Panc1 (cell line): Measurements from ENCODE around the gene BCL11B. TPM values are rescaled to one million over a fixed set of nuclear protein-coding genes. Genes with fewer than 3 reads are reported as not detected.

Source experiments
- ATAC-seq: fragments of 200-7000 bp; cut with Tn5 transposase; 2 replicates; pipeline ENCODE4 v1.9.1; 2020; ENCODE audit warnings: mild to moderate bottlenecking, moderate library complexity
- BruUV-seq: library from RNA; stranded (reverse); fragments of 400-500 nt; replicated peaks from 2 replicates; lab custom pipeline; 2021; lab: Mats Ljungman, UMichigan
- CTCF ChIA-PET: fragments of 300-600 bp; sonication (Branson Sonifier 250); formaldehyde crosslinking; loops from one replicate; lab custom pipeline; 2022; ENCODE audit warnings: antibody characterized with exemption; lab: Charles Lee
- POLR2A ChIA-PET: fragments of 300-600 bp; sonication (Branson Sonifier 250); formaldehyde crosslinking; loops from one replicate; lab custom pipeline; 2022; ENCODE audit warnings: antibody characterized with exemption; lab: Charles Lee
- DNase-seq: peaks from one replicate; pipeline ENCODE4 v3.0.0-alpha.2; 2010; ENCODE audit warnings: low read depth, low spot score
- H3K27ac ChIP-seq: 2 replicates; pipeline ENCODE4 v1.5.1; 2011; ENCODE audit warnings: mild to moderate bottlenecking, low read length, inconsistent platforms
- H3K27me3 ChIP-seq: fragments of 200-500 bp; sonication (Bioruptor generic); 2 replicates; pipeline ENCODE4 v1.6.0; 2014; ENCODE audit warnings: low read length, inconsistent platforms; ENCODE audit not compliant: control insufficient read depth, insufficient read depth
- H3K36me3 ChIP-seq: fragments of 200-500 bp; sonication (Bioruptor generic); 2 replicates; pipeline ENCODE4 v1.5.1; 2014; ENCODE audit warnings: inconsistent platforms, mild to moderate bottlenecking, low read length, moderate library complexity; ENCODE audit not compliant: control insufficient read depth, insufficient read depth
- H3K4me1 ChIP-seq: 2 replicates; pipeline ENCODE4 v1.5.1; 2011; ENCODE audit warnings: inconsistent platforms, mild to moderate bottlenecking, low read length, moderate library complexity; ENCODE audit not compliant: control insufficient read depth, insufficient read depth
- H3K4me3 ChIP-seq, 2 experiments: 2 replicates each; pipeline ENCODE4 v1.5.1; 2011 to 2012; ENCODE audit warnings: low read depth in 2 of 2, low read length in 2 of 2, mild to moderate bottlenecking in 2 of 2, inconsistent platforms in 1 of 2, moderate library complexity in 1 of 2
- H3K9me3 ChIP-seq: fragments of 200-500 bp; sonication (Bioruptor generic); 2 replicates; pipeline ENCODE4 v1.5.1; 2014; ENCODE audit warnings: low read depth, mild to moderate bottlenecking, inconsistent platforms, low read length, moderate library complexity; ENCODE audit not compliant: control insufficient read depth, insufficient read depth
- CTCF ChIP-seq: fragments of 450-650 bp; IDR thresholded peaks from 2 replicates; pipeline ENCODE4 v1.5.1; 2017; ENCODE audit warnings: mild to moderate bottlenecking
- POLR2AphosphoS5 ChIP-seq: IDR thresholded peaks from 2 replicates; pipeline ENCODE4 v1.6.1; 2012; ENCODE audit warnings: mild to moderate bottlenecking, low read depth, low read length, moderate library complexity
- REST ChIP-seq, 2 experiments: IDR thresholded peaks; 2 replicates each; pipeline ENCODE4 v1.6.1; 2011 to 2012; ENCODE audit warnings: low read depth in 2 of 2, control low read depth in 1 of 2, low read length in 1 of 2, mild to moderate bottlenecking in 1 of 2, moderate library complexity in 1 of 2; ENCODE audit not compliant: insufficient read depth in 1 of 2
- SIN3A ChIP-seq: IDR thresholded peaks from 2 replicates; pipeline ENCODE4 v1.6.1; 2012; ENCODE audit warnings: low read depth, mild to moderate bottlenecking, low read length, moderate library complexity, borderline replicate concordance; ENCODE audit not compliant: insufficient read depth
- TCF7L2 ChIP-seq: IDR thresholded peaks from 2 replicates; pipeline ENCODE4 v1.6.1; 2011; ENCODE audit warnings: mild to moderate bottlenecking, low read depth, low read length, inconsistent platforms
- in situ Hi-C: cut with HindIII; loops from 2 replicates; pipeline ENCODE4 v1.10.0; 2016; ENCODE audit warnings: low sequenced_read_pairs, low pct_unique_long_range_greater_than_20kb
- intact Hi-C: fragments of 100-400 bp; cut with micrococcal nuclease; formaldehyde crosslinking; loops from one replicate; pipeline ENCODE4 v1.10.0; 2022; ENCODE audit not compliant: unreplicated experiment
- total RNA-seq: library from RNA; stranded (reverse); gene quantifications from one replicate; pipeline ENCODE4 v1.2.1, GENCODE V29; 2021; ENCODE audit not compliant: unreplicated experiment

Gene BCL11B
- total RNA-seq, 1 experiment from 2014 or later = 0.23 TPM

- no peak overlapping the region for H3K27ac ChIP-seq
- intact Hi-C loops (no loop called here), in situ Hi-C loops (no loop called here)
- H3K9me3 ChIP-seq = no peaks in the 10 kb centered on the region
- ChIA-PET CTCF (no interaction called here), POLR2A (interaction anchor here (0.6 kb wide), 1 partner anchor 311 kb away, joined by 4 read pairs; no protein-coding TSS in a partner anchor)
- H3K4me1 ChIP-seq = no peaks in the 10 kb centered on the region
- no peak for TF ChIP-seq REST (IDR thresholded peaks at IDR 0.05; ENCODE audit: insufficient read depth in 1 of 2, low read depth in 2 of 2, low read length in 1 of 2)
- TF ChIP-seq POLR2AphosphoS5 = no peak
- no peak for TF ChIP-seq TCF7L2
- no peak for TF ChIP-seq SIN3A
- TF ChIP-seq CTCF = no peak
- H3K27me3 ChIP-seq = no peaks in the 10 kb centered on the region
- H3K4me3 ChIP-seq = no peak overlapping the region
- H3K36me3 ChIP-seq = no peaks in the 10 kb centered on the region
- DNase-seq (no peak), ATAC-seq (no peak)
- no TSS peak for BruUV-seq
Measured at GRCh38 chr14:99143126-99143525, 128.9 kb downstream of the BCL11B start.

- CTCF ChIA-PET = no interaction called here
- ATAC-seq = no peak
- POLR2A ChIA-PET = no interaction called here
- intact Hi-C loops (no loop called here), in situ Hi-C loops (no loop called here)
- Histone ChIP-seq H3K27me3 (no peaks in the 10 kb centered on the region; the same call in 1 of the 2 replicates), H3K36me3 (no peaks in the 10 kb centered on the region), H3K9me3 (no peaks in the 10 kb centered on the region), H3K4me1 (no peaks in the 10 kb centered on the region), H3K27ac (no peak overlapping the region), H3K4me3 (no peak overlapping the region)
- no peak for DNase-seq
- BruUV-seq = no TSS peak
- TF ChIP-seq SIN3A = no peak
- no peak for TF ChIP-seq POLR2AphosphoS5
- TF ChIP-seq TCF7L2 = no peak
- no peak for TF ChIP-seq REST (IDR thresholded peaks at IDR 0.05; ENCODE audit: insufficient read depth in 1 of 2, low read depth in 2 of 2, low read length in 1 of 2)
- TF ChIP-seq CTCF = no peak
Measured at GRCh38 chr14:99141236-99141635, 130.8 kb downstream of the BCL11B start.
